Stimulated activated effector memory CD8-positive, alpha-beta T cell treated with anti-CD3 and anti-CD28 coated beads, Interleukin-12 subunit alpha, Interleukin-12 subunit beta, amount 100 ng/mL, for 72 hours (primary cell): ENCODE data around the gene AGBL4.
A peak's percentile ranks its signal among the peaks of the same experiment; 100 is the strongest.

Experiments
- ATAC-seq: fragments of 150-1000 bp; cut with Tn5 transposase; 2 replicates; pipeline ENCODE4 v1.10.0; 2021
- DNase-seq, 2 donors: peaks; one replicate each; pipeline ENCODE4 v3.0.0; 2021 to 2022; ENCODE audit warnings: low spot score in 2 of 2
- H3K27ac Mint-ChIP-seq: one replicate; pipeline ENCODE4 v1.8.0; 2022; ENCODE audit warnings: mild to moderate bottlenecking, mixed read lengths
- H3K36me3 Mint-ChIP-seq: one replicate; pipeline ENCODE4 v1.8.0; 2022; ENCODE audit warnings: mild to moderate bottlenecking, mixed read lengths
- H3K4me1 Mint-ChIP-seq: one replicate; pipeline ENCODE4 v1.8.0; 2022; ENCODE audit warnings: mixed read lengths
- H3K4me3 Mint-ChIP-seq: one replicate; pipeline ENCODE4 v1.8.0; 2022; ENCODE audit warnings: mild to moderate bottlenecking, mixed read lengths
- H3K9me3 Mint-ChIP-seq: one replicate; pipeline ENCODE4 v1.8.0; 2022; ENCODE audit warnings: mixed read lengths

Gene AGBL4

GRCh38 chr1:48726557-48727215, 1297.1 kb downstream of the AGBL4 start:
- H3K4me1 Mint-ChIP-seq: peaks cover 6% of the 10 kb centered on the region
- no peak overlapping the region for H3K27ac Mint-ChIP-seq
- no peaks in the 10 kb centered on the region for H3K9me3 Mint-ChIP-seq
- DNase-seq (no peak), ATAC-seq (no peak)
- peaks cover 11% of the 10 kb centered on the region for H3K36me3 Mint-ChIP-seq
- no peak overlapping the region for H3K4me3 Mint-ChIP-seq

GRCh38 chr1:48726139-48726538, 1297.6 kb downstream of the AGBL4 start:
- ATAC-seq (no peak), DNase-seq (no peak)
- H3K27ac Mint-ChIP-seq: no peak overlapping the region
- peaks cover 6% of the 10 kb centered on the region for H3K4me1 Mint-ChIP-seq
- H3K36me3 Mint-ChIP-seq: peaks cover 11% of the 10 kb centered on the region
- H3K9me3 Mint-ChIP-seq: no peaks in the 10 kb centered on the region
- no peak overlapping the region for H3K4me3 Mint-ChIP-seq

GRCh38 chr1:48725341-48726046, 1298.3 kb downstream of the AGBL4 start:
- Mint-ChIP-seq H3K4me3 (no peak overlapping the region), H3K27ac (no peak overlapping the region), H3K4me1 (peaks cover 6% of the 10 kb centered on the region), H3K9me3 (no peaks in the 10 kb centered on the region), H3K36me3 (peaks cover 11% of the 10 kb centered on the region)
- ATAC-seq (no peak), DNase-seq (no peak)

- DNase-seq (no peak), ATAC-seq (no peak)
- no peaks in the 10 kb centered on the region for H3K9me3 Mint-ChIP-seq
- no peak overlapping the region for H3K4me3 Mint-ChIP-seq
- no peaks in the 10 kb centered on the region for H3K36me3 Mint-ChIP-seq
- no peak overlapping the region for H3K27ac Mint-ChIP-seq
- H3K4me1 Mint-ChIP-seq: no peaks in the 10 kb centered on the region
These were observed 1302.8 kb downstream of the AGBL4 start for GRCh38 chr1:48720929-48721328.

- H3K9me3 Mint-ChIP-seq: no peaks in the 10 kb centered on the region
- no peaks in the 10 kb centered on the region for H3K4me1 Mint-ChIP-seq
- H3K4me3 Mint-ChIP-seq: no peak overlapping the region
- no peaks in the 10 kb centered on the region for H3K36me3 Mint-ChIP-seq
- H3K27ac Mint-ChIP-seq: no peak overlapping the region
- ATAC-seq (no peak), DNase-seq (no peak)
These were observed 1305.0 kb downstream of the AGBL4 start for GRCh38 chr1:48718705-48719104.

GRCh38 chr1:48718116-48718630, 1305.6 kb downstream of the AGBL4 start:
- Mint-ChIP-seq H3K27ac (no peak overlapping the region), H3K4me3 (no peak overlapping the region), H3K4me1 (no peaks in the 10 kb centered on the region), H3K36me3 (no peaks in the 10 kb centered on the region), H3K9me3 (no peaks in the 10 kb centered on the region)
- DNase-seq (no peak), ATAC-seq (no peak)

- H3K4me3 Mint-ChIP-seq: no peak overlapping the region
- H3K27ac Mint-ChIP-seq: no peak overlapping the region
- no peaks in the 10 kb centered on the region for H3K36me3 Mint-ChIP-seq
- DNase-seq: no peak
- ATAC-seq: no peak
- no peaks in the 10 kb centered on the region for H3K4me1 Mint-ChIP-seq
- H3K9me3 Mint-ChIP-seq: no peaks in the 10 kb centered on the region
These were observed 1306.7 kb downstream of the AGBL4 start for GRCh38 chr1:48717082-48717481.

- ATAC-seq: no peak
- no peak overlapping the region for H3K27ac Mint-ChIP-seq
- no peaks in the 10 kb centered on the region for H3K36me3 Mint-ChIP-seq
- no peak overlapping the region for H3K4me3 Mint-ChIP-seq
- DNase-seq: no peak
- H3K9me3 Mint-ChIP-seq: no peaks in the 10 kb centered on the region
- H3K4me1 Mint-ChIP-seq: no peaks in the 10 kb centered on the region
These were observed 1307.8 kb downstream of the AGBL4 start for GRCh38 chr1:48715921-48716320.

- DNase-seq: no peak
- no peaks in the 10 kb centered on the region for H3K36me3 Mint-ChIP-seq
These were observed 1312.8 kb downstream of the AGBL4 start for GRCh38 chr1:48710915-48711314.

GRCh38 chr1:48710318-48710717, 1313.4 kb downstream of the AGBL4 start:
- Mint-ChIP-seq H3K4me1 (no peaks in the 10 kb centered on the region), H3K4me3 (no peak overlapping the region), H3K27ac (no peak overlapping the region), H3K9me3 (no peaks in the 10 kb centered on the region), H3K36me3 (no peaks in the 10 kb centered on the region)
- DNase-seq (no peak), ATAC-seq (no peak)

More at GRCh38 chr1:48710915-48711314, 1312.8 kb downstream of the AGBL4 start:
- ATAC-seq: peak; percentile 17
- H3K4me1 Mint-ChIP-seq: no peaks in the 10 kb centered on the region
- H3K27ac Mint-ChIP-seq: no peak overlapping the region
- no peak overlapping the region for H3K4me3 Mint-ChIP-seq
- H3K9me3 Mint-ChIP-seq: no peaks in the 10 kb centered on the region

- no peaks in the 10 kb centered on the region for H3K4me1 Mint-ChIP-seq
- no peak for DNase-seq
- H3K4me3 Mint-ChIP-seq: no peak overlapping the region
- H3K27ac Mint-ChIP-seq: no peak overlapping the region
- ATAC-seq: no peak
- no peaks in the 10 kb centered on the region for H3K9me3 Mint-ChIP-seq
- no peaks in the 10 kb centered on the region for H3K36me3 Mint-ChIP-seq
These were observed 1319.0 kb downstream of the AGBL4 start for GRCh38 chr1:48704736-48705135.

GRCh38 chr1:48701445-48701844, 1322.3 kb downstream of the AGBL4 start:
- Mint-ChIP-seq H3K27ac (no peak overlapping the region), H3K4me3 (no peak overlapping the region), H3K4me1 (no peaks in the 10 kb centered on the region), H3K9me3 (no peaks in the 10 kb centered on the region), H3K36me3 (no peaks in the 10 kb centered on the region)
- DNase-seq (no peak), ATAC-seq (no peak)

- Mint-ChIP-seq H3K4me1 (no peaks in the 10 kb centered on the region), H3K4me3 (no peak overlapping the region), H3K27ac (no peak overlapping the region), H3K9me3 (no peaks in the 10 kb centered on the region), H3K36me3 (no peaks in the 10 kb centered on the region)
- DNase-seq (peak; percentile 27 to 76), ATAC-seq (no peak)
These were observed 1326.6 kb downstream of the AGBL4 start for GRCh38 chr1:48697066-48697707.

GRCh38 chr1:48695161-48695560, 1328.6 kb downstream of the AGBL4 start:
- no peak for DNase-seq
- H3K9me3 Mint-ChIP-seq: no peaks in the 10 kb centered on the region
- H3K4me1 Mint-ChIP-seq: no peaks in the 10 kb centered on the region
- no peaks in the 10 kb centered on the region for H3K36me3 Mint-ChIP-seq
- H3K4me3 Mint-ChIP-seq: no peak overlapping the region
- ATAC-seq: no peak
- no peak overlapping the region for H3K27ac Mint-ChIP-seq

GRCh38 chr1:48693674-48694320, 1330.0 kb downstream of the AGBL4 start:
- no peak overlapping the region for H3K4me3 Mint-ChIP-seq
- H3K9me3 Mint-ChIP-seq: no peaks in the 10 kb centered on the region
- no peaks in the 10 kb centered on the region for H3K4me1 Mint-ChIP-seq
- no peak for DNase-seq
- no peak for ATAC-seq
- no peaks in the 10 kb centered on the region for H3K36me3 Mint-ChIP-seq
- no peak overlapping the region for H3K27ac Mint-ChIP-seq
